Stimulated activated CD4-positive, alpha-beta T cell treated with anti-CD3 and anti-CD28 coated beads, Interleukin-1b, Interleukin-23, amount 100 ng/mL, for 1 hour (primary cell): ENCODE results near the gene MEGF10.

Source experiments
- DNase-seq, 2 donors: peaks; one replicate each; pipeline ENCODE4 v3.0.0-alpha.2; 2020; ENCODE audit warnings: low read depth in 2 of 2

Gene MEGF10

GRCh38 chr5:127440831-127441230, 150.2 kb downstream of the MEGF10 start:
- DNase-seq = no peak

- DNase-seq = no peak
These were observed 151.3 kb downstream of the MEGF10 start for GRCh38 chr5:127441799-127442484.

GRCh38 chr5:127444171-127444570, 153.6 kb downstream of the MEGF10 start:
- DNase-seq = no peak

GRCh38 chr5:127445328-127445727, 154.7 kb downstream of the MEGF10 start:
- no peak for DNase-seq

- no peak for DNase-seq
These were observed 156.0 kb downstream of the MEGF10 start for GRCh38 chr5:127446626-127447025.

- no peak for DNase-seq
These were observed 157.2 kb downstream of the MEGF10 start for GRCh38 chr5:127447827-127448226.

- no peak for DNase-seq
These were observed 159.4 kb downstream of the MEGF10 start for GRCh38 chr5:127450046-127450445.

GRCh38 chr5:127451096-127451495, 160.5 kb downstream of the MEGF10 start:
- no peak for DNase-seq

GRCh38 chr5:127452626-127453025, 162.0 kb downstream of the MEGF10 start:
- DNase-seq = no peak

- no peak for DNase-seq
These were observed 180.6 kb downstream of the MEGF10 start for GRCh38 chr5:127471211-127471610.

GRCh38 chr5:127472700-127473099, 182.1 kb downstream of the MEGF10 start:
- DNase-seq = no peak

- no peak for DNase-seq
These were observed 195.9 kb downstream of the MEGF10 start for GRCh38 chr5:127486471-127486870.

- DNase-seq = no peak
These were observed 202.5 kb downstream of the MEGF10 start for GRCh38 chr5:127492854-127493738.

GRCh38 chr5:127498548-127498947, 208.0 kb downstream of the MEGF10 start:
- DNase-seq = no peak

- no peak for DNase-seq
These were observed 215.3 kb downstream of the MEGF10 start for GRCh38 chr5:127505905-127506304.

GRCh38 chr5:127506616-127507015, 216.0 kb downstream of the MEGF10 start:
- DNase-seq = no peak

GRCh38 chr5:127508644-127509373, 218.2 kb downstream of the MEGF10 start:
- DNase-seq = no peak
